B cell (primary cell): ENCODE results near the gene RBMXL3. TPM values are rescaled to one million over a fixed set of nuclear protein-coding genes. Genes with fewer than 3 reads are reported as not detected.

Experiments used
- ATAC-seq: fragments of 200-7000 bp; cut with Tn5 transposase; one replicate; pipeline ENCODE4 v1.10.0; 2021; ENCODE audit warnings: low read depth, mild to moderate bottlenecking, moderate number of reproducible peaks, moderate library complexity
- CTCF ChIA-PET: fragments of 350-600 bp; sonication (Branson Sonifier 250); formaldehyde crosslinking; loops from one replicate; lab custom pipeline; 2021; ENCODE audit warnings: antibody characterized with exemption, inconsistent platforms; lab: Charles Lee
- POLR2A ChIA-PET: fragments of 350-600 bp; sonication (Branson Sonifier 250); formaldehyde crosslinking; loops from one replicate; lab custom pipeline; 2021; ENCODE audit warnings: antibody characterized with exemption; lab: Charles Lee
- DNase-seq: peaks from one replicate; pipeline ENCODE4 v3.0.0; 2013
- H2AFZ ChIP-seq: 2 replicates; pipeline ENCODE4 v1.6.1; 2012; ENCODE audit warnings: mild to moderate bottlenecking, low read depth, low read length; ENCODE audit not compliant: insufficient read depth, poor library complexity, severe bottlenecking
- H3K27ac ChIP-seq, 2 donors: 1 replicate in 1 of 2; 2 replicates in 1 of 2; pipeline ENCODE4 v1.5.1; 2012 to 2013; ENCODE audit warnings: low read length in 2 of 2, mild to moderate bottlenecking in 2 of 2, moderate library complexity in 1 of 2
- H3K27me3 ChIP-seq, 4 experiments: fragments of 200-600 bp in 1 of 4; sonication (generic) in 1 of 4; replicated peaks in 1 of 4; 1 replicate in 2 of 4; 2 replicates in 2 of 4; pipeline versions ENCODE4 v1.6.1 to v1.7.0; 2013 to 2016; ENCODE audit warnings: low read length in 3 of 4, mild to moderate bottlenecking in 2 of 4, mixed read lengths in 1 of 4, moderate library complexity in 1 of 4; ENCODE audit not compliant: insufficient read depth in 4 of 4, control insufficient read depth in 3 of 4; ENCODE audit errors: control extremely low read depth in 1 of 4
- H3K36me3 ChIP-seq, 2 experiments: replicated peaks in 1 of 2; 1 replicate in 1 of 2; 2 replicates in 1 of 2; pipeline versions ENCODE4 v1.6.1 to v1.7.1; 2013; ENCODE audit warnings: low read length in 1 of 2; ENCODE audit not compliant: insufficient read depth in 2 of 2, control insufficient read depth in 1 of 2; ENCODE audit errors: control extremely low read depth in 1 of 2, extremely low read depth in 1 of 2
- H3K4me1 ChIP-seq, 2 donors: fragments of 200-600 bp in 1 of 2; sonication (generic) in 1 of 2; 1 replicate in 1 of 2; 2 replicates in 1 of 2; pipeline versions ENCODE4 v1.5.1 to v1.6.1; 2013 to 2017; ENCODE audit warnings: low read length in 2 of 2; ENCODE audit not compliant: control insufficient read depth in 2 of 2, insufficient read depth in 2 of 2
- H3K4me2 ChIP-seq: replicated peaks from 2 replicates; pipeline ENCODE3; 2012; ENCODE audit warnings: mild to moderate bottlenecking, low read depth, low read length; ENCODE audit not compliant: poor library complexity, severe bottlenecking
- H3K4me3 ChIP-seq, 5 experiments: fragments of 200-600 bp in 1 of 5; sonication (generic) in 1 of 5; 1 replicate in 3 of 5; 2 replicates in 2 of 5; pipeline versions ENCODE4 v1.5.1 to v1.7.0; 2011 to 2016; ENCODE audit warnings: low read length in 4 of 5, mild to moderate bottlenecking in 4 of 5, low read depth in 2 of 5, control low read depth in 1 of 5, moderate library complexity in 1 of 5; ENCODE audit not compliant: insufficient read depth in 1 of 5; ENCODE audit errors: control extremely low read depth in 1 of 5, extremely low read depth in 1 of 5
- H3K79me2 ChIP-seq: fragments of 200-600 bp; sonication (generic); one replicate; pipeline ENCODE4 v1.6.0; 2016; ENCODE audit warnings: low read length; ENCODE audit not compliant: control insufficient read depth, insufficient read depth
- H3K9ac ChIP-seq: fragments of 200-600 bp; sonication (generic); 2 replicates; pipeline ENCODE4 v1.6.1; 2017; ENCODE audit warnings: mild to moderate bottlenecking, low read length, moderate library complexity
- H3K9me3 ChIP-seq, 3 donors: one replicate each; pipeline versions ENCODE4 v1.6.1 to v1.7.1; 2013; ENCODE audit warnings: low read length in 2 of 3; ENCODE audit not compliant: control insufficient read depth in 2 of 3, insufficient read depth in 1 of 3; ENCODE audit errors: control extremely low read depth in 1 of 3
- H4K20me1 ChIP-seq: 2 replicates; pipeline ENCODE4 v1.6.0; 2012; ENCODE audit warnings: mild to moderate bottlenecking, low read length; ENCODE audit not compliant: insufficient read depth, control insufficient read depth, poor library complexity, severe bottlenecking
- H3K27ac Mint-ChIP-seq: one replicate; pipeline ENCODE4 v1.8.0; 2021; ENCODE audit warnings: mixed read lengths
- H3K27me3 Mint-ChIP-seq: one replicate; pipeline ENCODE4 v1.8.0; 2021; ENCODE audit warnings: mixed read lengths
- H3K4me1 Mint-ChIP-seq: one replicate; pipeline ENCODE4 v1.8.0; 2021; ENCODE audit warnings: mixed read lengths
- H3K4me3 Mint-ChIP-seq: one replicate; pipeline ENCODE4 v1.8.0; 2021; ENCODE audit warnings: mixed read lengths
- H3K9me3 Mint-ChIP-seq: one replicate; pipeline ENCODE4 v1.8.0; 2022; ENCODE audit warnings: mixed read lengths; ENCODE audit not compliant: insufficient read depth
- EZH2 ChIP-seq: IDR thresholded peaks from 2 replicates; pipeline ENCODE4 v1.6.1; 2012; ENCODE audit warnings: borderline replicate concordance, low read depth, mild to moderate bottlenecking, moderate library complexity, low read length; ENCODE audit not compliant: insufficient read depth, poor library complexity, severe bottlenecking
- WGBS: methylation state at CpG from one replicate; pipeline ENCODE4 v1.1.5; 2013; ENCODE audit warnings: missing lambda C conversion rate; ENCODE audit not compliant: insufficient coverage; 5-methylcytosine and 5-hydroxymethylcytosine counted together
- intact Hi-C: fragments of 100-400 bp; cut with micrococcal nuclease; formaldehyde crosslinking; loops from one replicate; pipeline ENCODE4 v1.10.0; 2022
- polyA plus RNA-seq: library from polyadenylated mRNA; depleted of rRNA; stranded (reverse); fragments of >200 nt; gene quantifications from 2 replicates; pipeline ENCODE4 v1.2.3, GENCODE V29; 2012
- total RNA-seq, 2 donors: library from RNA; stranded (reverse); fragments of 120-200 nt in 1 of 2; gene quantifications; 1 replicate in 1 of 2; 2 replicates in 1 of 2; pipeline versions ENCODE4 v1.2.3 to v1.2.4, GENCODE V29; 2013 to 2022
- TF ChIP-seq, protein P1 (sequence below): fragments of 200-600 bp; IDR thresholded peaks from one replicate; pipeline ENCODE4 v1.8.0; 2022; ENCODE audit warnings: antibody characterized with exemption, mild to moderate bottlenecking

Gene RBMXL3
- total and polyA plus RNA-seq, 2 donors (not counting 1 experiment from before 2014, with no cell fraction given), result not detected

DNA sequence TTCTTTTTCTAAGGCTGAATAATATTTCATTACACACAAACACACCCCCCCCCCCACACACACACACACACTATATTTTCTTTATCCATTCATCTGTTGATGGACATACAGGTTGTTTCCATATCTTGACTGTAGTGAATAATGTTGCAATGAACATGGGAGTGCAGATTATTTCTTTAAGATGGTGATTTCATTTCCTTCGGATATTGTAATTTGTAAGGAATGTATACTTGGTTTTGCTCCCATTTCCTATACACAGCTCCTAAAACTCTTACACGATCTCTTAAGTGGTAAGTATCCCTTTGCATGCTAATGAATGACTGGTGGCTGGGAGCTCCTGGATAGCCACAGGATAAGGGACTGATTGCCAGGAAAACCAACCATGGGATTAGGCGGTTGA lies 14.7 kb upstream of the RBMXL3 start:
- H3K4me3 Mint-ChIP-seq, result no peak overlapping the region
- ATAC-seq, result no peak

DNA sequence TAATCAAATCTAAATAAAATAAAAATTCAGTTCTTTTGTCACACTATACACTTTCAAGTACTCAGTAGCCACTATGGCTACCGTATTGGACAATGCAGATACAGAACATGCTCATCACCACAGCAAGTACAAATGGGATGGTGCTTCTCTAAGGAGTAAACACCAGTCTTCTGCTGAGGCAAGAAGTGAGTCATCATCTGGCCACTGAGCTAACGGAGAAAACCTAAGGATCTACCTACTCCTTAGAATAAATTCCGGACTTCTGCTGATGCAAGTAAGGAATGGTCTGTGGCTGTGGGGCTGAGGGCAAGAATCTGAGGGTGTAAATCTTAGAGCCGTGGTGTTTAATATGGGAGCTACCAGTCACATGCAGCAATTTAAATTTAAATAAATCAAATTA lies 11.3 kb upstream of the RBMXL3 start:
- H3K4me1 ChIP-seq, result no peaks in the 10 kb centered on the region
- intact Hi-C loops, result no loop called here
- H3K4me2 ChIP-seq, result no peak overlapping the region
- no peaks in the 10 kb centered on the region for H3K9me3 ChIP-seq
- Mint-ChIP-seq H3K4me3 (no peak overlapping the region), H3K4me1 (no peaks in the 10 kb centered on the region), H3K27ac (no peak overlapping the region), H3K9me3 (no peaks in the 10 kb centered on the region), H3K27me3 (no peaks in the 10 kb centered on the region)
- no CpG with 5 or more reads among the region's 4 CpGs for WGBS
- DNase-seq, result no peak
- H3K27ac ChIP-seq, result no peak overlapping the region
- TF ChIP-seq EZH2, result no peak
- TF ChIP-seq, protein P1, sequence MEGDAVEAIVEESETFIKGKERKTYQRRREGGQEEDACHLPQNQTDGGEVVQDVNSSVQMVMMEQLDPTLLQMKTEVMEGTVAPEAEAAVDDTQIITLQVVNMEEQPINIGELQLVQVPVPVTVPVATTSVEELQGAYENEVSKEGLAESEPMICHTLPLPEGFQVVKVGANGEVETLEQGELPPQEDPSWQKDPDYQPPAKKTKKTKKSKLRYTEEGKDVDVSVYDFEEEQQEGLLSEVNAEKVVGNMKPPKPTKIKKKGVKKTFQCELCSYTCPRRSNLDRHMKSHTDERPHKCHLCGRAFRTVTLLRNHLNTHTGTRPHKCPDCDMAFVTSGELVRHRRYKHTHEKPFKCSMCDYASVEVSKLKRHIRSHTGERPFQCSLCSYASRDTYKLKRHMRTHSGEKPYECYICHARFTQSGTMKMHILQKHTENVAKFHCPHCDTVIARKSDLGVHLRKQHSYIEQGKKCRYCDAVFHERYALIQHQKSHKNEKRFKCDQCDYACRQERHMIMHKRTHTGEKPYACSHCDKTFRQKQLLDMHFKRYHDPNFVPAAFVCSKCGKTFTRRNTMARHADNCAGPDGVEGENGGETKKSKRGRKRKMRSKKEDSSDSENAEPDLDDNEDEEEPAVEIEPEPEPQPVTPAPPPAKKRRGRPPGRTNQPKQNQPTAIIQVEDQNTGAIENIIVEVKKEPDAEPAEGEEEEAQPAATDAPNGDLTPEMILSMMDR, result no peak
- no peak overlapping the region for H3K4me3 ChIP-seq
- no peak for ATAC-seq
- ChIA-PET CTCF (no interaction called here), POLR2A (no interaction called here)
- no peaks in the 10 kb centered on the region for H3K79me2 ChIP-seq
- H3K36me3 ChIP-seq, result no peaks in the 10 kb centered on the region
- H4K20me1 ChIP-seq, result no peaks in the 10 kb centered on the region
- no peak overlapping the region for H2AFZ ChIP-seq
- H3K9ac ChIP-seq, result no peak overlapping the region
- H3K27me3 ChIP-seq, result no peaks in the 10 kb centered on the region

More for the DNA sequence above, 14.7 kb upstream of the RBMXL3 start:
- WGBS, result 100% methylated on average over 1 of the region's 3 CpGs
- Mint-ChIP-seq H3K4me1 (no peaks in the 10 kb centered on the region), H3K9me3 (no peaks in the 10 kb centered on the region), H3K27ac (no peak overlapping the region), H3K27me3 (no peaks in the 10 kb centered on the region)
- Histone ChIP-seq H4K20me1 (no peaks in the 10 kb centered on the region), H3K4me1 (no peaks in the 10 kb centered on the region), H2AFZ (no peak overlapping the region), H3K79me2 (no peaks in the 10 kb centered on the region), H3K27ac (no peak overlapping the region), H3K9ac (no peak overlapping the region), H3K4me2 (no peak overlapping the region), H3K27me3 (no peaks in the 10 kb centered on the region), H3K4me3 (no peak overlapping the region), H3K9me3 (no peaks in the 10 kb centered on the region), H3K36me3 (no peaks in the 10 kb centered on the region)
- ChIA-PET POLR2A (no interaction called here), CTCF (no interaction called here)
- DNase-seq, result no peak
- intact Hi-C loops, result no loop called here
- TF ChIP-seq, protein P1, result no peak
